GM19043 (cell line): Measurements from ENCODE around the gene TANGO2.

Experiments
- ATAC-seq: cut with Tn5 transposase; IDR thresholded peaks from one replicate; pipeline ENCODE4 v1.9.1; 2021; ENCODE audit warnings: low read depth; ENCODE audit not compliant: unreplicated experiment

TANGO2 gene

DNA sequence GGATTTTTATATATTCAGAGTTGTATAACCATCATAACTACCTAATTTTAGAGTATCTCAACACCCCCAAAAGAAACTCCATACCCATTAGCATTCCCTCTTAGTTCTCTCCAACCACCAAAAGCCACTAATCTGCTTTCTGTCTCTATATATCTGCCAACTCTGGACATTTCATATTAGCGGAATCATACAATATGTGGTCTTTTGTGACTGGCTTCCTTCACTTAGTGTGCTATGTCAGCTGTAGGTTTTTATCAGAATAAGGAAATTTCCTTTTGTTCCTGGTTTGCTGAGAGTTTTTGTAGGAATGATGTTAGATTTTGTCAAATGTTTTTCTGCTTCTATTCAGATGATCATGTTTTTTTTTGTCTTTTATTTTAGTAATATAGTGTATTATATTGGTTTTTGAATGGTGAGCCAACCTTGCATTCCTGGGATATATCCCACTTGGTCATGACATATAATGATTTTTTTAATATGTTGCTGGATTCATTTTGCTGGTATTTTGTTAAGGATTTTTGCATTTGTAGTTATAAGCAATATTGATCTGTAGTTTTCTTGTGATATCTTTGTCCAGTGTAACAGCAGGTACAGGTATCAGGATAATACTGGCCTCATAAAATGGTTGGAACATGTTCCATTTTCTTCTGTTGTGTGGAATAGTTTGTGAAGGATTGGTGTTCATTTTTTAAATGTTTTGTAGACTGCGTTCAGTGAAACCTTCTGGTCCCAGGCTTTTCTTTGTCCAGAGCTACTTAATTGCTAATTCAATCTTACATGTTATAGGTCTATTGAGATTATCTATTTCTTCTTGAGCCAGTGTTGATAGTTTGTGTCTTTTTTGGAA, 75.9 kb downstream of the TANGO2 start:
- ATAC-seq: no peak

DNA sequence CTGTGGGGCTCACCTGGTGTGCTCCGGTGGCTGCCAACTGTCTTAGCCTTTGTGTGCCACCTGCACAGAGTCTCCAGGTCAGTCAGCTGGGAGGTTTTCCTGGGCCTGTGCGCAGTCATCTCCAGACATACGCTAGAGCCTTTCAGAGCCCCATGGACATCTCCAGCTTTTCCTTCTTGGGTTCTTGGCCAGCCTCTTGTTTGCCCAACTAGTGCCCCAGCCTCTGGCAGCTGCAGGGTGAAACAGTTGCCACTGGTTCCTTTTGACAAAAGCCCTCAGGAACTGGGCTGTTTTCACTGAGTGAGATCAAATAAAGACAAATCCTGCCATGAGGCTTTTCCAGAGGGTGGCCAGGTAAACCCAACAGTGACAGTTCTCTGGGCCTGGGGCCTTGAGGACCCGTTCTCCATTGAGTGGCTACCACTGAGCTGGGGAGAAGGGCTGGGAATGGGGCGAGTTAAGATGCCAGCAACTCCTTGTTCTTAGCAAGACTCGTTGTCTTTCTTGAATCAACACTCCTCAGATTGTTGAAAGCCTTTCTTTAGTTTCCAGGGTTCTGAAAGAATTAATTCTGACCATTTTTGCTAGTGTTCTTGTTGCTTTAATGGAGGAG, 78.3 kb downstream of the TANGO2 start:
- no peak for ATAC-seq

GRCh38 chr22:20101638-20102037, 80.7 kb downstream of the TANGO2 start:
- ATAC-seq: no peak

GRCh38 chr22:20102203-20102780, 81.4 kb downstream of the TANGO2 start:
- no peak for ATAC-seq

DNA sequence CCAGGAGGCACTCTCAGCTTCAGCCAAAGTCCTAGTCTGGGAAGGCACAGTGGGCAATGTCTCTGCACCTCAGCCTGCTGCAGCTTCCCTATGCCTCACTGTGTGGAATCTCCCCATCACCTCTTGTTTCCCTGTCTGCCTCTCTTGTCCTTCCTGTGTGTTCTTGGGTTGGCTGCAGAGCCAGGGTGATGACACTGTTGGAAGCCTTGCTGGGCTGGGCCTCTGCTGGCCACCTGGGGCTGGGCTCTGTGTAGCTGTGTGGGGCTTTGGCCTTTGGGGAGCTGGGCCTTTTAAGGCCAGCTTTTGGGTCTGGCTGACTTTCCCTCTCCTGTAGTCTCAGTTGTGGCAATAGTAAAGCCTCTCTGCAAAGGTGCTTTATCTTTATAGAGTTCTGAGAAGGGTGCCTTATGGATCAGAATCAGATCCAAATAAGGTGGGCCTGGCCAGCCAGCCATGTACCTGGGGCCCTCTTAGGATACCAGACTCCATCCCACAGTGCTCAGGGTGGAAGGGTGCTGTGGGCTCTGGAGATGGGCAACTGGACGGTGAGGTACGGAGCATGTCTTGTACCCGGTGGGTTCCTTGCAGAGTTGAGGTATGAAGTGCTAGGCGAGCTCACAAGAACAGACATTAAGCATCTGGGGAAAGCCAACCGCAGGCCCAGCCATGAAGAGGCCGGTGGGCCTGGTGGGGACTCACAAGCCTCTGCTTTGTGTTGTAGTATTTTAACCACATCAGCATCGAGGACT, 84.7 kb downstream of the TANGO2 start:
- ATAC-seq: no peak

- no peak for ATAC-seq
Measured at GRCh38 chr22:20106205-20106848, 85.4 kb downstream of the TANGO2 start.

- no peak for ATAC-seq
Measured at GRCh38 chr22:20106849-20107237, 85.9 kb downstream of the TANGO2 start.

DNA sequence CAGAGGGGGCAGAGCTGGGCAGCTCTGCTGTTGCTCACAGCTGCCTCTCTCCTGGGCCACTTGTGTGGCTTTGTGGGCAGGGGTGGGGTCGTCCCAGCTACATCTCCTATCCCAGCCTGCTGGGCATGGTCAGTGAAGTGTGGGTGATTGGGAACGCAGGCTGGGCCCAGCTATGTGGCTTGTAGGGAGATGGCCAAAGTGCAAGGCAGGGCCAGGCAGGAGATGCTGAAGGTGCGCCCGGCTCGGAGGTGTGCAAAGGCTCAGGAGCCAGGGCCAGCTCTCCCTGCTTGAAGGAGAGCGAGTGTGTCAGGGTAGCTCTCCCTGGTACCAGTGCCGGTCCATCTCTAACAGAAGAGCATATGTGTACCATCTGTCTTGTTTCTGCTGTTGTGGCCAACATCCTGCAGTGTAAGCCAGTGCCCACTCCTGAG, 86.6 kb downstream of the TANGO2 start:
- no peak for ATAC-seq

DNA sequence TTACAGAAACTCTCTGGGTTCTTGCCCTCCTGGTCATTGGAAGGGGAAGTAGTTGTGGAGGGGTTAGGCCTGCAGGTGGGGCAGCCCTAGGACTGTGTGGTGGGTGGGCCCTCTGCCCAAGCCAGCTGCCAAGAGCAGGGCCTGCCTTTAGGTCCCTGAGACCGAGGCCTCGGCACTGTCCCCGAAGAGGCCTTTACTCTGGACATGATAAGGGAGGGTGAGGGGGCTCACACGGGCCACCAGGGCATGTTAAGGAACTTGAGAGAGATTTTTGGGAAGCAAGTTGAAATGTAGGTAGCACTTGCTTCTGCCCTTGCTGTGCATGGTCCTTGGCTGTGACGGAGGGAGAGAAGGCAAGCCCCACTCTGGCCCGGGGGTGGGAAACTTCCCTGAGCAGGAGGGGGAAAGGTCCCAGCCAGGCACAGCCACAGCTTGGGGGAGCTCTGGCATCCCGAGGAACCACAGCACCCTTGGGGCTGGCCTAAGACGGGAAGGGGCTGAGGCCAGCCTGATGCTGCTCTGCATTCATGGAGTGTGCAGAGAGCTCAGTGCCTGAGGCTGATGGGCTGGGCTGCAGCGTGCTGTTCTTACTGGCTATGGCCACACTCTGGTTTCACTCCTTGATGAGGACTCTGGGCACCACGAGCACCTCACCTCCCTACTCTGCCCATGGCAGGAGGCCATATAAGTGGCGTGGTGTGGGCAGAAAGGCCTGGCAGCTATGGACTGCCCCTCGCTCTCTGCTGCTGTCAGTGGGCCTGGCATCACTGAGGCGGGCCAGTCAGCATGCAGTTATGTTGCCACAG, 87.2 kb downstream of the TANGO2 start:
- no peak for ATAC-seq

DNA sequence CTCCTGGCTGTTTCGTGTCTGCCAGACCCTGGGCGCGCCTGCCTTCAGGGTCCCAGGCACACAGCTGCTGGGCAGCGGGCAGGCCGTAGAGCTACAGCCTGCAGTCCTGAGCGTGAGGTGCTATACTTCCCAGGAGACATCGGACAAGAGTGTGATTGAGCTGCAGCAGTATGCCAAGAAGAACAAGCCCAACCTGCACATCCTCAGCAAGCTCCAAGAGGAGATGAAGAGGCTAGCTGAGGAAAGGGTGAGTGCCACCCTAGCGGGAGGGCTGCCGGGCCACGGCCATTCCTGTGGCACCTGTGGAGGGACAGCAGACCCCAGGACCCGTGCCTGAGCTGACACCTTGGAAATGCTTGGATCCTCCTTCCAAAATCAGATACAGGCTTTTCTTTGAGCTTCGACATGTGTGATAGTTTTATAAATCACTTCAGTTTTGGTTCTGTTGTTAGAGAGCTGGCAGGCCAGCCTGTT, 87.9 kb downstream of the TANGO2 start:
- ATAC-seq: no peak

DNA sequence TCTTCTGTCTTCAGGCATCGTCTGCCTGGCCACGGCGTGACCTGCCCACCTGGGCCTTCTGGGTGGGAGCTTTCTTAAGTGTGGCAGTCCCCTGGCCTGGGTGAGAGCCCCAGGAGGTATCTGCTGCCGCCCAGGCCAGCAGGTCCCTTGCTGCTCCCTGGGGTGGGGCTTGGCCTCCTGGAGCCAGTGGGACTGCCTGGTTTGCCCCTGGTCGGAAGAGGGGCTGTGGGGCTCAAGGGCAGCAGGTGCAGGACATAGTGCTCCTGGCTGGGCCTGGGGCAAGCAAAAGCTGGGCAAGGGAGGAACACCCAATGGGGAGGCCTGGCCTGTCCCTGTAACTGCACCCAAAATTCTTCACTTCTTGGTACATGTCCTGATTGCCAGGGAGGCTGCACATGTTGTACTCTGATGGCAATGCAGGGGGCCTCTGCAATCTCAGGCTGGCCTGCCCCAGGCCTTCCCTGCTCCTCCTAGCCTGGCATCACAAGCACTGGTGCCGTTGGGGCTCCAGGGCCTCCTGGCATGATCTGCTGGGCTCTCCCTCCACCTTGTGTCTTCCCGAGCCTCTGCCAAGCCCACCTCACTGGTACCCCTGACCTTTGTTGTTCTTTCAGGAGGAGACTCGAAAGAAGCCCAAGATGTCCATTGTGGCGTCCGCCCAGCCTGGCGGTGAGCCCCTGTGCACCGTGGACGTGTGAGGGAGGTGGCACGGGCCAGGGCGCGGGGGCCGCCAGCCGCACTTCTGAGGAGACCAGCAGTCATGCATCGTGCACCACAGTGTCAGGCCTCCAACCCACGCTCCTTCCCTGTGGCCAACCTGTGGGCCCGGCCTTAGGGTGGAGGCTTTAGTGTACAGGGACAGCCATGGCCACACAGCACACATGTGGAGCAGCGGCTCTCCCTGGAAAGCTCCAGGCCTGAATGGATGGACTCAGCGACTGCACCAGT, 88.8 kb downstream of the TANGO2 start:
- ATAC-seq: no peak

GRCh38 chr22:20110359-20110985, 89.6 kb downstream of the TANGO2 start:
- no peak for ATAC-seq

- no peak for ATAC-seq
Measured at GRCh38 chr22:20111045-20111688, 90.3 kb downstream of the TANGO2 start.

DNA sequence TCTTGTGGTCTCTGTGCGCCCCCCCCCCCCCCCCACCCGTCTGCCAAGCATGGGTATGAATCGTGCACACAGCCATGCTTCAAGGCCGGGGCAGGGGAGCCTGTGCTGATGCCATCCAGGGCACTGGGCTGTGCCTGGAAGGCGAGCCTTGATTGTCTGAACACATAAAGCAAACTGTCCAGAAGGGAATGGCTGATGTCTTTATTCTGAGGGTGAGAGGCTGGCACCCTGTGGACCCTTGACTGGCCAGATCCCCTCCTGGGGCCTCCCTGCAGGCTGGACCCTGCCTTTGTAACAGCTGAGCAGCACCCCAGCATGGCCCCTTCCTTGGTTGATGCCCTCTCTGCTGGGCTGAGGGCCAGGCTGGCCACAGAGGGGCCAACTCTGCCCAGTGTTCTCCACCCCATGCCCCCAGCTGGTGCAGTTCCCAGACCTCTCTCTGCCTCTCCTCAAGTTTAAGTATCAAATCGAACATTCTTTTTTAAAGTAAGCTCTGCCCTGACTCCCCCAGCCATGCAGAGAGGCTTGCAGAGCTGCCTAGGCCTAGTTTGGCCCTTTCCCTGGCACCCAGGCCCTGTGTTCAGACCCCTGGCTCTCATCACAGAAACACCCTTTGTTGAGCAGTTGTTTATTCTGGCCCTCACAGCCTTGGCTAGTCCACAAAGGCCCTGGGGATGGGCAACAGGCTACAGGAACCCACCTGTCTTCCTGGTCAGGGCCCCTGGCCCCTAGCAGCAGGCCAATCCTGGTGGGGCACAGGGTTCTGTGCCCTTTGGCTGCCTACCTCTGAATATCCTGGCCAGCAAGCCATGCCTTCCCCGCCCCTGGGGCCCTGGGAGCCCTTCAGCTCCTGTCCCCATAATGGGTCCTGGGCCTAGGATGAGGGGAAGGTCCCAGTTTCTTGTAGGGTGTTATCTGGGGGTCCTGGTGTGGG, 91.0 kb downstream of the TANGO2 start:
- ATAC-seq: no peak

- ATAC-seq: no peak
Measured at GRCh38 chr22:20112623-20113511, 92.0 kb downstream of the TANGO2 start.
